ENCODE measurements around the gene PSMD12. TPM values are rescaled to one million over a fixed set of nuclear protein-coding genes. Genes with fewer than 3 reads are reported as not detected.
"Not testable (repeated sequence)": the region's sequence is repeated elsewhere in the genome, so short reads cannot be mapped to it uniquely, and the experiment has no call there.

Gene PSMD12
- 50.4 and 54.5 TPM in 2 replicates for total RNA-seq

DNA sequence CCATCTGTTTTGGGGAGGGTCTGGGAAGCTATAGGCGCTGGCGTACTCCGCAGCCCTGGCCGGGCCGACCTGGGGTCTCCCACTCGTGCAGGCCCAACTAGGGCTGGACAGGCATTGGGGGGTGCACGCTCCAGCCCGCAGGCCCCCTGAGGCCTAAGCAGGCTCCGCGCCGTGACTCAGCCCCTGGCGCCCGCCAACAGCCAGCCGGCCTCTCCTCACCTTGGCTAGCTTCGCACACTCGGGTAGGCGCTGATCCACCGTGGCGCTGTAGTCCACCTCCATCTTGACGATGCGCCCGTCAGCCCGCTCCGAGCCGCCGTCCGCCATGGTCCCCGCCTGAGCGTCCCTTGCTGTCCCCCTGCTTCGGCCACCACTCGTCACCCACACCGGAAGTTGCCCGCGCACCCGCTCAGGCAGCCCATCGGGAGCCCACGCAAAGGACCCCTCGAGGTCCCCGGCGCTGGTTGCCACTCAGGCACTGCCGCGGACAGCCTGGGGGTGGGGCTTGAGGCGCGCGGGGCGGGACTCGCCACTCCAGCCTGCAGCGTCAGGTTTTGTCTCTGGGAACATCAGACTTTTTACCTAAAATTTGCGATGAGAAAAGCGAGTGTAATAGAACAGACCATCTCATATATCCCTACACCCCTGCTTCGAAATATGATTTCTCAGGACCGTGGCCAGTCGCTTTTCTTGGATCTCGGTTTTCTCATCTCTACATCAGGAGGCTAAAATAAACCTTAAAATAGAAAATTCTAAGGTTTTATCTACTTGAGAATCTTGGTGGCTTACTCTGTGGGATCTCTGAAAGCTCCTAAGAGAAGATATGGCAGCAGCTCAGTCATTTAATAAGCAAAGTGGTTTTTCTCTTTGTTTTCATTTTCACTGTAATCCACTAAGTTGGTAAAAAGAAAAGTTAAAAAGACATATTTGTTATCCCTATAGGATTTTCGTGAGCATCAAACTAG is at the start of gene PSMD12:
Gene PSMD12, minus strand, starts transcription at position 385 of the 965 bp plus-strand sequence. Its CDS starts 58 bp downstream, at position 327.
- intact Hi-C loops (cut with micrococcal nuclease): loop anchor here (1.0 to 10.0 kb wide), 4 partner anchors 11 to 1148 kb away; partner anchors contain the start of genes HELZ, NOL11, PITPNC1 and PRKAR1A

- intact Hi-C loops (cut with micrococcal nuclease): no loop called here
These were observed 48.9 kb upstream of the PSMD12 start for GRCh38 chr17:67415291-67415690.

- intact Hi-C loops (cut with micrococcal nuclease): no loop called here
These were observed 48.2 kb upstream of the PSMD12 start for GRCh38 chr17:67414559-67414958.

- intact Hi-C loops (cut with micrococcal nuclease): no loop called here
These were observed 47.8 kb upstream of the PSMD12 start for GRCh38 chr17:67414130-67414529.

DNA sequence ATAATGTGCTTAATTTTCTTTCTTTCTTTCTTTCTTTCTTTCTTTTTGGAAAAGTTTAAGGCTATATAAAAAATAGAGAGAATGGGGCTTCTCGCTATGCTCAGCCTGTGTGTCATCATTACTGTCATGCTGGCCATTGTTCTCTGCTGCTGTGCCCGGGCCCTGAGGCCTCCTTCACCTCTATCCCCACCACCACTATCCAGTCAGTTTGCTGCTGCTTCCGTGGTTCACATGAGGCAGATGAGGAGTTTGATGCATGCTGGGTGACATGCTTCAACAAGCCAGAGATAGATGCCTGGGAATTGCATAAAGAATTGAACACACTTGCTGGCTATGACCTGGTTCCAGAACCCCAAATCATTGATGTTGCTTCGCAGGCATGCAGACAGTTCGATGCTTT is 47.0 kb upstream of the PSMD12 start:
- intact Hi-C loops (cut with micrococcal nuclease): no loop called here

DNA sequence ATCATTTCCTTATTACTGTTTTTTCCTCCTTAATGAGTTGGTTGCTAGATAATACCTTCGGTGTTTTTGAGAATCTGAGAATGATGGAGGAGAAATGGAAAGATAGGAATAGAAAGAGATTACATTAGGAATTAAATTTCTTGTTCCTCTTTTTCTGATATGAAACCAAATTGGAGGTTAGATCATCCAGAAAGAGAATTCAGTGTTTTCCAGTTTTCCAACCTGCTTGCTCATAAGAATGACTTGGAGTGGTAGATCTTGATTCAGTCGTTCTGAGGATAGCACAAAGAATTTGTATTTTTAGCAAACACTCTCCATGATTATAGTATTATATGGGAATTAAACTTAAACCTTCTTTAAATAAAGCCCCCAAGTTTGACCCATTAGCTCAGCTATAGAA is 46.6 kb upstream of the PSMD12 start:
- intact Hi-C loops (cut with micrococcal nuclease): no loop called here

- intact Hi-C loops (cut with micrococcal nuclease): no loop called here
These were observed 45.7 kb upstream of the PSMD12 start for GRCh38 chr17:67412032-67412431.

GRCh38 chr17:67411397-67411796 is 45.0 kb upstream of the PSMD12 start:
- intact Hi-C loops (cut with micrococcal nuclease): no loop called here

DNA sequence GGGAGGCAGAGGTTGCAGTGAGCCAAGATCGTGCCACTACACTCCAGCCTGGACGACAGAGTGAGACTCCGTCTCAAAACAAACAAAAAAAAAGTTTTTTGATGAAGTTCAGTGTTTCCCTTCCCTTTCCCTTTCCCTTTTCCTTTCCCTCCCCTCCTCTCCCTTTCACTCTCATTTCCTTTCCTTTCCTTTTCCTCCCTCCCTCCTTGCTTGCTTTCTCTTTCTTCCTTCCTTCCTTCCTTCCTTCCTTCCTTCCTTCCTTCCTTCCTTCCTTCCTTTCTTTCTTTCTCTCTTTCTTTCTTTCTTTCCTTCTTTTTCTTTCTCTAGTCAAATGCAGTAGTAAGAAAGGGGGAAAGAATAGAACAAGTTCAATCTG is 42.1 kb upstream of the PSMD12 start:
- intact Hi-C loops (cut with micrococcal nuclease): not testable (repeated sequence)

DNA sequence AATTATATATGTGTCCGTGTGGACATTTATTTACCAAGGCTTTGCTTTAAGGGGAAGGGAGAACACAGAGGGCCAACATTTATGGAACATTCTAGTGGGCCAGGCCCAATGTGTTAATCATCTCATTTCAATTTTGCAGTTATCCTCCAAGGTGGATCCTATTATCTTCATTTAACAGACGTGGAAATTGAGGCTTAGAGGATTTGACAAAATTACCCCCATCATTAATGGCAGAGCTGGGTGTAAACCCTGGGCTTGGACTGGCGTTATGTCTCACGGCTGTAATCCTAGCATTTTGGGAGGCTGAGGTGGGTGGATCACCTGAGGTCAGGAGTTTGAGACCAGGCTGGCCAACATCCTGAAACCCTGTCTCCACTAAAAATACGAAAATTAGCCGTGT is 37.1 kb upstream of the PSMD12 start:
- intact Hi-C loops (cut with micrococcal nuclease): no loop called here

GRCh38 chr17:67403065-67403464 is 36.7 kb upstream of the PSMD12 start:
- intact Hi-C loops (cut with micrococcal nuclease): no loop called here

GRCh38 chr17:67401598-67402504 is 35.5 kb upstream of the PSMD12 start:
- intact Hi-C loops (cut with micrococcal nuclease): no loop called here

DNA sequence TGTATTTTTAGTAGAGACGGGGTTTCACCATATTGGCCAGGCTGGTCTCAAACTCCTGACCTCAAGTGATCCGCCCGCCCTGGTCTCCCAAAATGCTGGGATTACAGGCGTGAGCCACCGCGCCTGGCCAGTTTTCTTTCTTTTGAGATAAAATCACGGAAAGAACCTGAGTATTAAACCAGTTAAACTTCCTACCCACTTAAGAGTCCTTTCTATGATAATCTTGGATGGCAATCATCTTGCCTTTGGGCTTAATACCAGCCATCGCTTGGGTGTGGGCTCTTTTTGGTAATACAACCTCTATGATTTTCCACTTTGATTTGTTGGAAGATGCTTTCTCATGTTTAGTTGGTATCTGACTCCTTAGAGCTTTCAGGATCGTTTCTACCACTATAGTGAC is 34.7 kb upstream of the PSMD12 start:
- intact Hi-C loops (cut with micrococcal nuclease): no loop called here

- intact Hi-C loops (cut with micrococcal nuclease): no loop called here
These were observed 33.8 kb upstream of the PSMD12 start for GRCh38 chr17:67400193-67400592.

- intact Hi-C loops (cut with micrococcal nuclease): no loop called here
These were observed 33.3 kb upstream of the PSMD12 start for GRCh38 chr17:67399676-67400075.

DNA sequence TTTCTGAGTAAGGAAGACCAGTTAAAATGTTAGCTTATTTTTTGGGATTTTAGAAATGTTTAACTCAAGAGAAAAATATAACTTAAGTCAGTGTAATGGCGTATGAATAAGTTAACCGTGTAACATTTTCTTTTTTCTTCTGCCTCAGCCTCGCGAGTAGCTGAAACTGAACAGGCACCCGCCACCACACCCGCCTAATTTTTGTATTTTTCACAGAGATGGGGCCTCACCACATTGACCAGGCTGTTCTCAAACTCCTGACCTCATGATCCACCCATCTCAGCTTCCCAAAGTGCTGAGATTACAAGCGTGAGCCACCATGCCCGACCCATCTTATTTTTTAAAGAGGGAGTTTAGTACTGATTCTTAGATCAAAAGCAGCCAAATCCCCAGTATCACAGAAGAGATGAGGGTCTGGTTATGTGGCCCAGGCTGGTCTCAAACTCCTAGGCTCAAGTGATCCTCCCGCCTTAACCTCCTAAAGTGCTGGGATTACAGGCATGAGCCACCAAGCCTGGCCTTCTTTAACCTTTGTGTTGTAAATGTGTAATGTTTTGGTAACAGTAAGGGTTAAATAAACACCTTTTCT is 27.5 kb upstream of the PSMD12 start:
- intact Hi-C loops (cut with micrococcal nuclease): no loop called here

- intact Hi-C loops (cut with micrococcal nuclease): no loop called here
These were observed 25.7 kb upstream of the PSMD12 start for GRCh38 chr17:67392111-67392510.

GRCh38 chr17:67390646-67391361 is 24.4 kb upstream of the PSMD12 start:
- intact Hi-C loops (cut with micrococcal nuclease): loop anchor here (2.0 kb wide), 1 partner anchor 44 kb away; no protein-coding TSS in a partner anchor

- intact Hi-C loops (cut with micrococcal nuclease): loop anchor here (2.0 kb wide), 1 partner anchor 45 kb away; no protein-coding TSS in a partner anchor
These were observed 23.7 kb upstream of the PSMD12 start for GRCh38 chr17:67390006-67390645.

GRCh38 chr17:67388986-67389385 is 22.6 kb upstream of the PSMD12 start:
- intact Hi-C loops (cut with micrococcal nuclease): no loop called here

Measured in T-helper 2 cell treated with Interferon-gamma antibody and Interleukin-4, amounts not matched to agents 100 ng/mL and 5 ng/mL, for 36 hours (primary cell).